ENCODE measurements around the gene MORN1. TPM values are rescaled to one million over a fixed set of nuclear protein-coding genes. Genes with fewer than 3 reads are reported as not detected.
A peak's percentile ranks its signal among the peaks of the same experiment; 100 is the strongest.

MORN1 gene
- total and polyA plus RNA-seq, 2 of the 8 experiments (the other 6 are each of a cell fraction or from before 2014, with no cell fraction given), result 5.0 to 9.1 TPM

DNA sequence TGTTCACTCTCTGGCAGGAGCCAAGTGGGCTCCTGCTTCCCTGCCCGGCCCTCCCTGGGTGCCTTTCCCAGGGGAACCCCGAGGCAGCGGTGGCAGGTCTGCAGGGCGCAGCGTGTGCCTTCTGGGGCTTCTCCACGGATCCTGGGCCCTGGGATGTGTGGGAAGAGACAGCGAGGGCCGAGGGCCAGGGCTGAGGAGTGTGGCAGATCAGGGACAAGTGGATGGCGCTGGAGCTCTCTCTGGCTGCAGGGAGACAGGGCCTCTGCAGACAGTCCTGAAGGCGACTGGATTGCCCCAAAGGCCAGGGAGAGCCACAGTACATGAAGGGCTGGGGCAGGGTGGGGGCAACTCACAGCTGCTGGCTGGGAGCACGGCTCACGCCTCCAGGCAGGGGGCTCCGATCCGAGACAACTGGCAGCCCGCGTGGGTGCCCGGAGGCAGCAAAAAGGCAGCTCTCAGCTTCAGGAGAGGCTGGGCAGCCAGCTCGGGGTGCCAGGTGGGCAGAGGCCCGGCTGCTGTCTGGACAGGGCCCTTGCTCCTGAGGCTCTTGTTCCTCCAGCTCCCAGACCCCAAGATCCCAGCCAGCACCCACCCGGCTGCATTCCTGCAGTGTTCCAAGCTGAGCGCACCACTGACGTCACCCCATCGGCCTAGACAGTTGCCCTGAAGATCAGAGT, 16.0 kb downstream of the MORN1 start:
- FAIRE-seq (no peak), DNase-seq (ENCODE audit: low read depth in 1 of 2, low spot score in 2 of 2) (no peak)
- ChIA-PET CTCF (ENCODE audit: partially characterized antibody) (interaction anchor here (0.8 to 2.5 kb wide), 5 partner anchors 12 to 180 kb away, joined by 3 to 15 read pairs (median 5); partner anchors contain the start of gene FAAP20), POLR2A (ENCODE audit: partially characterized antibody) (interaction anchor here (0.7 to 5.0 kb wide), 3 partner anchors 32 to 180 kb away, joined by 3 to 16 read pairs (median 4); partner anchors contain the start of gene FAAP20)
- no peaks in the 10 kb centered on the region for H3K4me1 ChIP-seq (replicated peaks in 1 of 4; ENCODE audit: control insufficient read depth in 3 of 4, insufficient read depth in 4 of 4, low read length in 3 of 4)
- no peak overlapping the region for H3K18ac ChIP-seq (ENCODE audit: extremely low read depth, low read length)
- no peak overlapping the region for H3K4me3 ChIP-seq (ENCODE audit: extremely low read depth in 1 of 4, insufficient read depth in 2 of 4, low read depth in 3 of 4, low read length in 4 of 4)
- TF ChIP-seq SIRT6 (IDR thresholded peaks at IDR 0.05; ENCODE audit: low read length) (no peak), JUN (IDR thresholded peaks at IDR 0.05; ENCODE audit: low read depth, low read length) (no peak), EP300 (IDR thresholded peaks at IDR 0.05; ENCODE audit: borderline replicate concordance in 1 of 2, low read depth in 2 of 2, low read length in 2 of 2) (no peak), RXRA (IDR thresholded peaks at IDR 0.05; ENCODE audit: insufficient read depth, low read depth, low read length) (no peak)
- H2AFZ ChIP-seq (ENCODE audit: low read length), result no peak overlapping the region
- H3K23me2 ChIP-seq (ENCODE audit: low read depth, low read length), result no peaks in the 10 kb centered on the region
- no peak overlapping the region for H3K14ac ChIP-seq (ENCODE audit: insufficient read length)
- H3K79me2 ChIP-seq (ENCODE audit: control insufficient read depth in 1 of 2, insufficient read depth in 2 of 2, low read length in 2 of 2), result no peaks in the 10 kb centered on the region
- no peaks in the 10 kb centered on the region for H3K79me1 ChIP-seq (ENCODE audit: low read depth, low read length)
- 84% methylated on average over 20 of the region's 23 CpGs; no CpG with 5 or more reads in 1 of the 2 experiments for WGBS, 2 experiments (ENCODE audit: extremely low coverage in 1 of 2, insufficient coverage in 1 of 2, insufficient read length in 1 of 2, insufficient replicate concordance in 2 of 2, low coverage in 1 of 2, low lambda C conversion rate in 2 of 2, missing lambda C conversion rate in 1 of 2)
- no peaks in the 10 kb centered on the region for H3K27me3 ChIP-seq (replicated peaks in 1 of 4; ENCODE audit: control insufficient read depth in 3 of 4, extremely low read depth in 1 of 4, insufficient read depth in 3 of 4, low read length in 3 of 4)
- no peak overlapping the region for H3K4ac ChIP-seq (replicated peaks; ENCODE audit: insufficient read length, low read depth, low read length)
- H4K20me1 ChIP-seq (replicated peaks in 1 of 2; ENCODE audit: control insufficient read depth in 1 of 2, insufficient read depth in 2 of 2, low read length in 2 of 2), result no peaks in the 10 kb centered on the region
- H2BK12ac ChIP-seq (ENCODE audit: low read depth, low read length), result no peak overlapping the region
- H2AK5ac ChIP-seq (ENCODE audit: low read depth, low read length), result no peak overlapping the region
- no peak overlapping the region for H4K5ac ChIP-seq (ENCODE audit: insufficient read length, low read depth, low read length)
- H3K27ac ChIP-seq (ENCODE audit: low read depth, low read length), result no peak overlapping the region
- H2BK20ac ChIP-seq (ENCODE audit: low read length), result no peak overlapping the region
- no peaks in the 10 kb centered on the region for H3K9me3 ChIP-seq (ENCODE audit: insufficient read depth in 2 of 2, low read depth in 1 of 2, low read length in 1 of 2)
- H4K91ac ChIP-seq (replicated peaks; ENCODE audit: insufficient read length, low read length), result no peak overlapping the region
- 0 out of 2 replicates have a peak overlapping the region, but pooled peaks have one; percentile 30 for H2BK5ac ChIP-seq (ENCODE audit: low read depth, low read length)
- peak overlapping the region; percentile 51 for H4K8ac ChIP-seq (ENCODE audit: extremely low read depth, insufficient read depth, low read length)
- H2BK120ac ChIP-seq (replicated peaks; ENCODE audit: low read depth, low read length), result no peak overlapping the region
- H3K23ac ChIP-seq (ENCODE audit: insufficient read length), result no peak overlapping the region
- no peaks in the 10 kb centered on the region for H3K36me3 ChIP-seq (ENCODE audit: control insufficient read depth in 2 of 4, insufficient read depth in 4 of 4, low read length in 3 of 4)
- H3K56ac ChIP-seq (replicated peaks; ENCODE audit: insufficient read length, low read depth, low read length), result no peak overlapping the region
- no peak overlapping the region for H3K4me2 ChIP-seq (ENCODE audit: insufficient read depth in 1 of 2, low read depth in 2 of 2, low read length in 2 of 2)
- H2BK15ac ChIP-seq (ENCODE audit: low read length), result no peak overlapping the region
- no peak overlapping the region for H3K9ac ChIP-seq (replicated peaks in 1 of 4; ENCODE audit: extremely low read depth in 1 of 4, low read depth in 3 of 4, low read length in 3 of 4)

Data from H1 (cell line).